ENCODE measurements around the gene RNF145. TPM values are rescaled to one million over a fixed set of nuclear protein-coding genes. Genes with fewer than 3 reads are reported as not detected.
"Not testable (repeated sequence)": the region's sequence is repeated elsewhere in the genome, so short reads cannot be mapped to it uniquely, and the experiment has no call there.

Gene RNF145
- total RNA-seq, 1 experiment from 2014 or later: 68.6 TPM

- in situ Hi-C loops (cut with HindIII; ENCODE audit: low sequenced_read_pairs): no loop called here
- DNase-seq (ENCODE audit: low spot score): no peak
These were observed 77.4 kb downstream of the RNF145 start for GRCh38 chr5:159131951-159132350.

DNA sequence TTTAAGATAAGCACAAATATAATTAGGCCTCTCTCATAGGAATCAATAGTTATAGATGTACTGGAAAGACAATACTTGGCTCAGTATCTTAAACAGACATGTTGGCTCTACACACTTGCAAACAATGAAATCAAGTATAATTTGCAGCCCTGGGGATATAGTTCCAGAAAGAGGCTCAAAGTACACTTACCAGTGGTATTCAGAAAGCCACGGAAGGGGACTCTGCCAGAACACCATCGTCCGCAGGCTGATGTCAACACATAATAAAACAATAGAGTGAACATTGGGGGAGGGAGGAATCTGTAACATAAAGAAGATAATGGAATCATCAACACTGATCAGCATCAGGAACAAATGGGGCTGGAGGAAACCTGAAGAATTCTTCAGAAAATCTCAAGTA, 78.5 kb downstream of the RNF145 start:
- DNase-seq (ENCODE audit: low spot score): no peak
- in situ Hi-C loops (cut with HindIII; ENCODE audit: low sequenced_read_pairs): no loop called here

DNA sequence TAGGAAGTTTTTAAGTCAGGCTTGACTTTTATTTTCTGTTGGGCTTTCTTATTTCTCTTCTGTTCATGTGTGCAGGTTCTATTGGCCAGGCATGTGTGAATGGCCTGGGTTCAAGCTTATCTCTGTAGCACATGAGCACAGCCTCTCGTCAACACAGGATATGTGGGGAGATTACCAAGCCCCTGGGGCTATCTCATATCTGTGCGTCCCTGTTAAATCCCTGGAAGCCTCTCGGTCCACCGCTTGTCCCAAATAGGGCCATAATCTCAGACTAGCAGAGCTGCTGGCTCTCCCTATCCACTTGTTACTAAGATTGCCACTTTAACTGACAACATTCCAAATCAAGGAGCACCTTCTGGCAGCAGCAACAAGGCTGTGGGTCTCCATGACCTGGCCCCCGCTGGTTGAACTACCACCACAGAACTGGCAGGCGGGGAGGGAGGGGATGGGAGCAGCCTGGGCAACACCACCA, 81.2 kb downstream of the RNF145 start:
- DNase-seq (ENCODE audit: low spot score): no peak
- in situ Hi-C loops (cut with HindIII; ENCODE audit: low sequenced_read_pairs): no loop called here

DNA sequence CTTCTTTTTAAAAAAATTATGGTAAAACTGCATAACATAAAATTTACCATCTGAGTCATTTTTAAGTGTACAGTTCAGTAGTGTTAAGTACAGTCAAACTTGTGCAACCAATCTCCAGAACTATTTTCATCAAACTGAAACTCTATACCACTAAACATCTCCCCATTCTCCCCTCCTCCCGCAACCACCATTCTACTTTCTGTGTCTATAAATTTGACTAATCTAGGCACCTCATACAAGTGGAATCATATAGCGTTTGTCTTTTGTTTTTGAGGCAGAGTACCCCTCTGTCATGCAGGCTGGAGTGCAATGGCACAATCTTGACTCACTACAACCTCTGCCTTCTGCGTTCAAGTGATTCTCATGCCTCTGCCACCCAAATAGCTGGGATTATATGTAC, 85.7 kb downstream of the RNF145 start:
- in situ Hi-C loops (cut with HindIII; ENCODE audit: low sequenced_read_pairs): no loop called here
- no peak for DNase-seq (ENCODE audit: low spot score)

DNA sequence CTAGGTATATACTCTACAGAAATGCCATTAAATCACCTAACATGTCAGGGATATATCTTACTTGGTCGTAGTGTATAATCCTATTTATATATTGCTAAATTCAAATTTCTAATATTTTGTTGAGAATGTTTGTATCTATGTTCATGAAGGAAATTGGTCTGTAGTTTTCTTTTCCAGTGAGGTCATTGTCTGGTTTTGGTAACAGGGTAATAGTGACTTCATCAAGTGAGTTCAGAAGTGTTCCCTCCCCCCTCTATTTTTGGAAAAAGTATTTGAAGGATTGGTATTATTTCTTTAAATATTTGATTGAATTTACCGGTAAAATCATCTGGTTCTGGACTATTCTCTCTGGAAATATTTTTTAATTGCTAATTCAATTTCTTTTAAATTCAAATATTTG, 86.2 kb downstream of the RNF145 start:
- in situ Hi-C loops (cut with HindIII; ENCODE audit: low sequenced_read_pairs): no loop called here

GRCh38 chr5:159121061-159121460, 88.3 kb downstream of the RNF145 start:
- in situ Hi-C loops (cut with HindIII; ENCODE audit: low sequenced_read_pairs): no loop called here
- DNase-seq (ENCODE audit: low spot score): no peak

More for the DNA sequence above, 86.2 kb downstream of the RNF145 start:
- DNase-seq (ENCODE audit: low spot score): no peak

GRCh38 chr5:159120446-159120845, 88.9 kb downstream of the RNF145 start:
- DNase-seq (ENCODE audit: low spot score): no peak
- in situ Hi-C loops (cut with HindIII; ENCODE audit: low sequenced_read_pairs): no loop called here

DNA sequence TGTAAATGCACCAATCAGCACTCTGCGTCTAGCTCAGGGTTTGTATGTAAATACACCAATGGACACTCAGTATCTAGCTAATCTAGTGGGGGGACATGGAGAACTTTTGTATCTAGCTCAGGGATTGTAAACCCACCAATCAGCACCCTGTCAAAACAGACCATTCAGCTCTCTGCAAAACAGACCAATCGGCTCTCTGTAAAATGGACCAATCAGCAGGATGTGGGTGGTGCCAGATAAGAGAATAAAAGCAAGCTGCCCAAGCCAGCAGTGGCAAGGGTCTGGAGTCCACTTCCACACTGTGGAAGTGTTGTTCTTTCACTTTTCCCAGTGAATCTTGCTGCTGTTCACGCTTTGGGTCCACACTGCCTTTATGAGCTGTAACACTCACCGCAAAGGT, 89.5 kb downstream of the RNF145 start:
- DNase-seq (ENCODE audit: low spot score); in situ Hi-C loops (cut with HindIII; ENCODE audit: low sequenced_read_pairs): not testable (repeated sequence)

DNA sequence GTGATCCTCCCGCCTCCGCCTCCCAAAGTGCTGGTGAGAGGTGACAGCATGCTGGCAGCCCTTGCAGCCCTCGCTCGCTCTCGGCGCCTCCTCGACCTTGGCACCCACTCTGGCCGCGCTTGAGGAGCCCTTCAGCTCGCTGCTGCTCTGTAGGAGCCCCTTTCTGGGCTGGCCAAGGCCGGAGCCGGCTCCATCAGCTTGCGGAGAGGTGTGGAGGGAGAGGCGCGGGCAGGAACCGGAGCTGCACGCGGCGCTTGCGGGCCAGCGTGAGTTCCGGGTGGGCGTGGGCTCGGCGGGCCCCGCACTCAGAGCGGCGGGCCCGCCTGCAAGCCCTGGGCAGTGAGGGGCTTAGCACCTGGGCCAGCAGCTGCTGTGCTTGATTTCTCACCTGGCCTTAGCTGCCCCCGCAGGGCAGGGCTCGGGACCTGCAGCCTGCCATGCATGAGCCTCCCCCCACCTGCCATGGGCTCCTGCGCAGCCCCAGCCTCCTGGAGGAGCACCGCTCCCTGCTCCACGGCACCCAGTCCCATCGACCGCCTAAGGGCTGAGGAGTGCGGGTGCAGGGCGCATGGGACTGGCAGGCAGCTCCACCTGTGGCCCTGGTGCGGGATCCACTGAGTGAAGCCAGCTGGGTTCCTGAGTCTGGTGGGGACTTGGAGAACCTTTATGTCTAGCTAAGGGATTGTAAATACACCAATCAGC, 90.2 kb downstream of the RNF145 start:
- DNase-seq (ENCODE audit: low spot score); in situ Hi-C loops (cut with HindIII; ENCODE audit: low sequenced_read_pairs): not testable (repeated sequence)

GRCh38 chr5:159113405-159113804, 95.9 kb downstream of the RNF145 start:
- DNase-seq (ENCODE audit: low spot score): no peak
- in situ Hi-C loops (cut with HindIII; ENCODE audit: low sequenced_read_pairs): no loop called here

- in situ Hi-C loops (cut with HindIII; ENCODE audit: low sequenced_read_pairs): no loop called here
- no peak for DNase-seq (ENCODE audit: low spot score)
These were observed 96.9 kb downstream of the RNF145 start for GRCh38 chr5:159112436-159112835.

Other genes starting within 250 kb of the RNF145 start
- not detected in 2 replicates for gene EBF1, start 109.6 kb downstream of the RNF145 start, total RNA-seq (2014; rRNA removed; shearing (Covaris generic))
- gene UBLCP1, start 53.7 kb upstream of the RNF145 start, total RNA-seq (2014; rRNA removed; shearing (Covaris generic)): 40.7 and 69.8 TPM in 2 replicates
- not detected in 2 replicates for gene IL12B, start 120.9 kb upstream of the RNF145 start, total RNA-seq (2014; rRNA removed; shearing (Covaris generic))